Type B pancreatic cell (in vitro differentiated cells): Measurements from ENCODE around the gene RNF217. TPM values are rescaled to one million over a fixed set of nuclear protein-coding genes. Genes with fewer than 3 reads are reported as not detected.
A peak's percentile ranks its signal among the peaks of the same experiment; 100 is the strongest.
"Not testable (repeated sequence)": the region's sequence is repeated elsewhere in the genome, so short reads cannot be mapped to it uniquely, and the experiment has no call there.

Experiments used
- DNase-seq: peaks from one replicate; pipeline ENCODE4 v3.0.0; 2021; ENCODE audit warnings: mixed read lengths; ENCODE audit not compliant: unreplicated experiment; ENCODE audit errors: extremely low spot score
- H3K27ac Mint-ChIP-seq: 2 replicates; pipeline ENCODE4 v1.8.0; 2021; ENCODE audit warnings: mild to moderate bottlenecking, mixed read lengths
- H3K27me3 Mint-ChIP-seq: 2 replicates; pipeline ENCODE4 v1.8.0; 2021; ENCODE audit warnings: mixed read lengths
- H3K36me3 Mint-ChIP-seq: 2 replicates; pipeline ENCODE4 v1.8.0; 2021; ENCODE audit warnings: mixed read lengths
- H3K4me1 Mint-ChIP-seq: one replicate; pipeline ENCODE4 v1.8.0; 2021; ENCODE audit warnings: mixed read lengths; ENCODE audit not compliant: unreplicated experiment
- H3K4me3 Mint-ChIP-seq: 2 replicates; pipeline ENCODE4 v1.8.0; 2021; ENCODE audit warnings: mild to moderate bottlenecking, mixed read lengths
- H3K9me3 Mint-ChIP-seq: 2 replicates; pipeline ENCODE4 v1.8.0; 2021; ENCODE audit warnings: mixed read lengths
- CTCF ChIP-seq: fragments of 200-600 bp; sonication (generic); conservative IDR thresholded peaks from 2 replicates; pipeline ENCODE4 v1.5.0; 2021; ENCODE audit warnings: antibody characterized with exemption, mild to moderate bottlenecking
- total RNA-seq: library from RNA; stranded (reverse); gene quantifications from 2 replicates; pipeline ENCODE4 v1.2.1, GENCODE V29; 2021; ENCODE audit warnings: low replicate concordance

The RNF217 gene
- total RNA-seq, 1 donor from 2014 or later: 22.1 TPM

- no peaks in the 10 kb centered on the region for H3K27me3 Mint-ChIP-seq
- no peaks in the 10 kb centered on the region for H3K4me1 Mint-ChIP-seq
- DNase-seq: no peak
- H3K36me3 Mint-ChIP-seq: peaks cover 6% of the 10 kb centered on the region
- TF ChIP-seq CTCF: no peak
- H3K27ac Mint-ChIP-seq: no peak overlapping the region
- no peaks in the 10 kb centered on the region for H3K9me3 Mint-ChIP-seq
- H3K4me3 Mint-ChIP-seq: no peak overlapping the region
Measured at GRCh38 chr6:125063307-125063706, 101.1 kb downstream of the RNF217 start.

GRCh38 chr6:125066140-125066539 lies 103.9 kb downstream of the RNF217 start:
- no peak overlapping the region for H3K4me3 Mint-ChIP-seq
- peaks cover 3% of the 10 kb centered on the region for H3K36me3 Mint-ChIP-seq
- no peaks in the 10 kb centered on the region for H3K4me1 Mint-ChIP-seq
- TF ChIP-seq CTCF: no peak
- DNase-seq: no peak
- no peak overlapping the region for H3K27ac Mint-ChIP-seq
- no peaks in the 10 kb centered on the region for H3K27me3 Mint-ChIP-seq
- H3K9me3 Mint-ChIP-seq: no peaks in the 10 kb centered on the region

GRCh38 chr6:125066964-125067363 lies 104.7 kb downstream of the RNF217 start:
- H3K36me3 Mint-ChIP-seq: peaks cover 3% of the 10 kb centered on the region

GRCh38 chr6:125067552-125067951 lies 105.3 kb downstream of the RNF217 start:
- H3K9me3 Mint-ChIP-seq: no peaks in the 10 kb centered on the region
- no peaks in the 10 kb centered on the region for H3K27me3 Mint-ChIP-seq
- peaks cover 4% of the 10 kb centered on the region for H3K36me3 Mint-ChIP-seq
- H3K27ac Mint-ChIP-seq: no peak overlapping the region
- TF ChIP-seq CTCF: no peak
- no peak for DNase-seq
- no peak overlapping the region for H3K4me3 Mint-ChIP-seq
- H3K4me1 Mint-ChIP-seq: no peaks in the 10 kb centered on the region

More at GRCh38 chr6:125066964-125067363, 104.7 kb downstream of the RNF217 start:
- H3K4me3 Mint-ChIP-seq: no peak overlapping the region
- no peak for DNase-seq
- no peak for TF ChIP-seq CTCF
- no peaks in the 10 kb centered on the region for H3K9me3 Mint-ChIP-seq
- no peaks in the 10 kb centered on the region for H3K4me1 Mint-ChIP-seq
- H3K27me3 Mint-ChIP-seq: no peaks in the 10 kb centered on the region
- no peak overlapping the region for H3K27ac Mint-ChIP-seq

- H3K9me3 Mint-ChIP-seq: no peaks in the 10 kb centered on the region
- no peak overlapping the region for H3K27ac Mint-ChIP-seq
- no peaks in the 10 kb centered on the region for H3K27me3 Mint-ChIP-seq
- TF ChIP-seq CTCF: no peak
- H3K4me3 Mint-ChIP-seq: no peak overlapping the region
- H3K36me3 Mint-ChIP-seq: peaks cover 12% of the 10 kb centered on the region
- H3K4me1 Mint-ChIP-seq: no peaks in the 10 kb centered on the region
- no peak for DNase-seq
Measured at GRCh38 chr6:125073071-125073470, 110.8 kb downstream of the RNF217 start.

- Mint-ChIP-seq H3K4me1 (no peaks in the 10 kb centered on the region), H3K4me3 (no peak overlapping the region), H3K27ac (peak overlapping the region; percentile 13), H3K9me3 (no peaks in the 10 kb centered on the region), H3K36me3 (peaks cover 17% of the 10 kb centered on the region), H3K27me3 (no peaks in the 10 kb centered on the region)
- no peak for TF ChIP-seq CTCF
- no peak for DNase-seq
Measured at GRCh38 chr6:125074120-125074519, 111.9 kb downstream of the RNF217 start.

- not testable (repeated sequence) for H3K9me3 Mint-ChIP-seq, H3K27ac Mint-ChIP-seq, H3K27me3 Mint-ChIP-seq, H3K4me3 Mint-ChIP-seq, H3K4me1 Mint-ChIP-seq, DNase-seq
- peaks cover 17% of the 10 kb centered on the region for H3K36me3 Mint-ChIP-seq
Measured at GRCh38 chr6:125075073-125075472, 112.8 kb downstream of the RNF217 start.
